Upper lobe of left lung (tissue), 6 donors: ENCODE measurements around the gene RPUSD2. TPM values are rescaled to one million over a fixed set of nuclear protein-coding genes. Genes with fewer than 3 reads are reported as not detected.

Experiments
- ATAC-seq, 2 donors: fragments of 200-7000 bp; cut with Tn5 transposase; one replicate each; pipeline ENCODE4 v1.9.1; 2022; ENCODE audit warnings: mild to moderate bottlenecking in 2 of 2, moderate library complexity in 2 of 2; ENCODE audit not compliant: low FRiP score in 2 of 2
- DNase-seq, 2 donors: peaks; one replicate each; pipeline ENCODE4 v3.0.0-alpha.2; 2019 to 2020
- H3K27ac ChIP-seq, 4 donors: fragments of 200-600 bp; sonication (generic); one replicate each; pipeline ENCODE4 v1.5.1; 2016 to 2019
- H3K27me3 ChIP-seq, 4 donors: fragments of 200-600 bp; sonication (generic); one replicate each; pipeline ENCODE4 v1.5.1; 2017 to 2019
- H3K36me3 ChIP-seq, 4 donors: fragments of 200-600 bp; sonication (generic); one replicate each; pipeline ENCODE4 v1.5.1; 2016 to 2019
- H3K4me1 ChIP-seq, 4 donors: fragments of 200-600 bp; sonication (generic); one replicate each; pipeline ENCODE4 v1.5.1; 2018 to 2019
- H3K4me3 ChIP-seq, 4 donors: fragments of 200-600 bp; sonication (generic); one replicate each; pipeline ENCODE4 v1.5.1; 2017 to 2019; ENCODE audit warnings: mild to moderate bottlenecking in 2 of 4, moderate library complexity in 1 of 4
- H3K9me3 ChIP-seq, 4 donors: fragments of 200-600 bp; sonication (generic); one replicate each; pipeline ENCODE4 v1.5.1; 2018 to 2019
- CTCF ChIP-seq, 6 experiments: fragments of 450-650 bp in 4 of 6; fragments of 200-600 bp in 2 of 6; sonication (generic) in 2 of 6; IDR thresholded peaks; one replicate each; pipeline ENCODE4 v1.5.1; 2016 to 2019; ENCODE audit warnings: antibody characterized with exemption in 6 of 6
- EP300 ChIP-seq, 4 donors: sonication (generic); formaldehyde crosslinking; IDR thresholded peaks; one replicate each; pipeline ENCODE4 v1.5.1; 2017; ENCODE audit warnings: antibody characterized with exemption in 4 of 4, control low read depth in 2 of 4
- POLR2A ChIP-seq, 4 donors: fragments of 450-650 bp; IDR thresholded peaks; one replicate each; pipeline ENCODE4 v1.5.1; 2016 to 2017; ENCODE audit warnings: antibody characterized with exemption in 4 of 4, mild to moderate bottlenecking in 2 of 4
- POLR2AphosphoS5 ChIP-seq, 2 donors: sonication (generic); formaldehyde crosslinking; IDR thresholded peaks; one replicate each; pipeline ENCODE4 v1.5.1; 2017; ENCODE audit warnings: antibody characterized with exemption in 2 of 2
- WGBS, 2 donors: methylation state at CpG; one replicate each; pipeline ENCODE4 v1.1.5; 2017 to 2018; 5-methylcytosine and 5-hydroxymethylcytosine counted together
- total RNA-seq, 6 donors: library from RNA; depleted of rRNA in 4 of 6; stranded (reverse); fragments of >200 nt in 4 of 6; gene quantifications; one replicate each; pipeline versions ENCODE4 v1.1.0 to v1.2.1, GENCODE V29; 2016 to 2021
- donor health status: DM: no; HTN: no; CAD: no; lungs with moderate emphysema.
- donor health status: DM: no; HTN: yes; CAD: no; lungs with severe emphysema.

Gene RPUSD2
- total RNA-seq, 6 donors from 2014 or later: 3.1 to 11.6 (median 7.8) TPM

DNA sequence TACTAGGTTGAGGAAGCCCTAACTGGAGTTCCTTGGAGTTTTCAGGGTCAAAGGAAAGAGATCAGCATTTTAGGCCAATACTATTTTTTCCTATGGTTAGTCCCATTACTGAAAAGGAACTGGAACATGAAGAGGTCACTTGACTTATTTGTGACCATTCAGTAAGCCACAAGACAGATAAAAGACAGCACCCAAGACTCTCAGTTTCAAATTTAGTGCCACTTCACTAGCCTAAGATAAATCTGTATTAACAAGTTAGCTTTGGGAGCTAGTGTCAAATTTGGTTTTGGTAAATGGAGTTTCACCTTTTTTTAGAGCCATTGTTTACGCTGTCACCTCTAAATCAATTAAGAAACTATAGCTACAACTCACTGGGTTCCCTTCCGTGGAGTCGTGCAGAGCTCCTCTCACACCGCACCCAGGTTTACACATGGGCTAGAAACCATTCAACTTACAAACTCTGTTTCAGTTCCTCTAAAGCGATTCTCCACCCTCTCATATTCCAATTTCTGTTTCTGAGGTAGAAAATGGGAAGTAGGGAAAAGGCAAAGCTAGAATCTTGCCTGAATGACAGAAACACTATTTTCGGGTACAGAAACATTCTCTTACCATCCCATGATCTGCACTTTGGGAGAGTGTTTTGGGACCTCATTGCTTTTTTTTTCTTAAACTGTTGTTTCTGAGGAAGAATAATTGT is 18.6 kb upstream of the RPUSD2 start:
- Histone ChIP-seq H3K27me3 (no peaks in the 10 kb centered on the region), H3K36me3 (peaks cover 0 to 54% (median 20%) of the 10 kb centered on the region in 4 donors), H3K9me3 (no peaks in the 10 kb centered on the region), H3K27ac (peak overlapping the region in 1 of 4 donors; percentile 17), H3K4me1 (peaks cover 0 to 4% (median 0%) of the 10 kb centered on the region in 4 donors), H3K4me3 (no peak overlapping the region)
- TF ChIP-seq EP300 (IDR thresholded peaks at IDR 0.05) (no peak), POLR2A (IDR thresholded peaks at IDR 0.05) (no peak), POLR2AphosphoS5 (IDR thresholded peaks at IDR 0.05) (no peak), CTCF (IDR thresholded peaks at IDR 0.05) (no peak)
- ATAC-seq: peak in 1 of 2 donors; percentile 68
- DNase-seq: no peak
- WGBS, 2 donors: 82 to 93% methylated on average over 6 of the region's 6 CpGs

GRCh38 chr15:40554161-40554525 is 15.0 kb upstream of the RPUSD2 start:
- 61 to 74% methylated on average over 4 of the region's 4 CpGs for WGBS, 2 donors
- no peak for DNase-seq
- TF ChIP-seq POLR2AphosphoS5 (IDR thresholded peaks at IDR 0.05): no peak
- no peak for TF ChIP-seq EP300 (IDR thresholded peaks at IDR 0.05)
- no peak for TF ChIP-seq CTCF (IDR thresholded peaks at IDR 0.05)
- no peak for TF ChIP-seq POLR2A (IDR thresholded peaks at IDR 0.05)
- Histone ChIP-seq H3K27me3 (no peaks in the 10 kb centered on the region), H3K9me3 (no peaks in the 10 kb centered on the region), H3K36me3 (peaks cover 0 to 61% (median 31%) of the 10 kb centered on the region in 4 donors), H3K4me3 (no peak overlapping the region), H3K4me1 (peaks cover 0 to 4% (median 0%) of the 10 kb centered on the region in 4 donors), H3K27ac (no peak overlapping the region)
- ATAC-seq: no peak

GRCh38 chr15:40555876-40556275 is 13.2 kb upstream of the RPUSD2 start:
- no peak for DNase-seq
- H3K9me3 ChIP-seq: no peaks in the 10 kb centered on the region
- no peak for ATAC-seq
- H3K27me3 ChIP-seq: no peaks in the 10 kb centered on the region
- H3K27ac ChIP-seq: no peak overlapping the region
- 96 to 100% methylated on average over 2 of the region's 2 CpGs for WGBS, 2 donors
- no peak for TF ChIP-seq CTCF (IDR thresholded peaks at IDR 0.05)
- TF ChIP-seq POLR2AphosphoS5 (IDR thresholded peaks at IDR 0.05): no peak
- TF ChIP-seq EP300 (IDR thresholded peaks at IDR 0.05): no peak
- TF ChIP-seq POLR2A (IDR thresholded peaks at IDR 0.05): no peak
- no peak overlapping the region for H3K4me3 ChIP-seq
- H3K36me3 ChIP-seq: peaks cover 0 to 58% (median 31%) of the 10 kb centered on the region in 4 donors
- H3K4me1 ChIP-seq: no peaks in the 10 kb centered on the region

DNA sequence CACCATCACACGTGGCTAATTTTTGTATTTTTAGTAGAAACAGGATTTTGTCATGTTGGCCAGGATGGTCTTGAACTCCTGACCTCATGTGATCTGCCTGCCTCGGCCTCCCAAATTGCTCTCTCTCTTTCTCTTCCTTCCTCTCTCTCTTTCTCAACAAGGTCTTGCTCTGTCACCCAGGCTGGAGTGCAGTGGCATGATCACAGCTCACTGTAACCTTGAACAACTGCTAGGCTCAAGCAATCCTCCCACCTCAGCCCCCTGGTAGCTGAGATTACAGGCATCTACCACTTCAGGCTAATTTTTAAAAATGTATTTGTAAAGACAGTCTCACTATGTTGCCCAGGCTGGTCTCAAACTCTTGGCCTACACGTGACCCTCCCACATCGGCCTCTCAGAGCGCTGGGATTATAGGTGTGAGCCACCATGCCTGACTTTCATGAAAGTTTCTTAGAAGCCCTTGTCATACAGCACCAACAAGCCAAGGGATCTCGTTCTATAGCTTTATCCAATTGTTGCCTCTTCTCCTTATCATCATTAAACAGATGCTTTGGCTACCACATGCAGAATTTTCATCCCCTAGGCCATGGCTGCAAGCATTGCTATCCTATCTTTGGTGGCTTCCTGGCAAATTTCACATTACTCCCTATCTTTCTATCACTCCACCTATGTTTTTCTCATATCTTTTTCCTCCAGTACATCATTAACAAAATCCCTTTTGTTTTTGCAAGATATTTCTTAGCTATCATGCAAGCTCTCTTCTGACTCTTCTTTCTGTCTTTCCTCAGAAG is 10.0 kb upstream of the RPUSD2 start:
- DNase-seq (no peak), ATAC-seq (no peak)
- Histone ChIP-seq H3K9me3 (no peaks in the 10 kb centered on the region), H3K27me3 (no peaks in the 10 kb centered on the region), H3K4me3 (no peak overlapping the region), H3K4me1 (peaks cover 6 to 17% (median 11%) of the 10 kb centered on the region in 4 donors), H3K36me3 (peaks cover 0 to 52% (median 20%) of the 10 kb centered on the region in 4 donors), H3K27ac (no peak overlapping the region)
- 84 to 97% methylated on average over 6 of the region's 6 CpGs for WGBS, 2 donors
- TF ChIP-seq POLR2A (IDR thresholded peaks at IDR 0.05) (no peak), CTCF (IDR thresholded peaks at IDR 0.05) (no peak), POLR2AphosphoS5 (IDR thresholded peaks at IDR 0.05) (no peak), EP300 (IDR thresholded peaks at IDR 0.05) (no peak)
